PC-3 (cell line): ENCODE data around the gene MYLK. TPM values are rescaled to one million over a fixed set of nuclear protein-coding genes. Genes with fewer than 3 reads are reported as not detected.

Experiments
- ATAC-seq: fragments of 200-7000 bp; cut with Tn5 transposase; 2 replicates; pipeline ENCODE4 v1.9.1; 2020; ENCODE audit warnings: mild to moderate bottlenecking, moderate library complexity
- BruUV-seq: library from RNA; stranded (reverse); fragments of 400-500 nt; replicated peaks from 2 replicates; lab custom pipeline; 2021; lab: Mats Ljungman, UMichigan
- CTCF ChIA-PET: fragments of 300-600 bp; sonication (Branson Sonifier 250); formaldehyde crosslinking; loops from one replicate; lab custom pipeline; 2022; ENCODE audit warnings: antibody characterized with exemption; lab: Charles Lee
- POLR2A ChIA-PET: fragments of 300-600 bp; sonication (Branson Sonifier 250); formaldehyde crosslinking; loops from one replicate; lab custom pipeline; 2022; ENCODE audit warnings: antibody characterized with exemption; ENCODE audit not compliant: unreplicated experiment; lab: Charles Lee
- DNase-seq: peaks from one replicate; pipeline ENCODE4 v3.0.0-alpha.2; 2015
- H2AFZ ChIP-seq: fragments of 300-600 bp; sonication (generic); 2 replicates; pipeline ENCODE4 v1.6.0; 2016; ENCODE audit warnings: antibody characterized with exemption, low read length
- H3F3A ChIP-seq: fragments of 300-600 bp; sonication (generic); one replicate; pipeline ENCODE4 v1.6.0; 2017; ENCODE audit warnings: antibody characterized with exemption, low read length, control low read depth, mild to moderate bottlenecking; ENCODE audit not compliant: unreplicated experiment
- H3K27ac ChIP-seq: fragments of 300-600 bp; sonication (generic); 2 replicates; pipeline ENCODE4 v1.5.1; 2016; ENCODE audit warnings: mild to moderate bottlenecking, low read length
- H3K27me3 ChIP-seq: fragments of 300-600 bp; sonication (generic); 2 replicates; pipeline ENCODE4 v1.6.1; 2016; ENCODE audit warnings: low read length, mixed read lengths
- H3K36me3 ChIP-seq: fragments of 300-600 bp; sonication (generic); 2 replicates; pipeline ENCODE4 v1.6.1; 2016; ENCODE audit warnings: low read depth, mixed run types, low read length, mixed read lengths
- H3K4me1 ChIP-seq: fragments of 300-600 bp; sonication (generic); 2 replicates; pipeline ENCODE4 v1.5.1; 2016; ENCODE audit warnings: low read length; ENCODE audit not compliant: insufficient read depth
- H3K4me2 ChIP-seq: fragments of 300-600 bp; sonication (generic); 2 replicates; pipeline ENCODE4 v1.6.0; 2016; ENCODE audit warnings: low read length
- H3K4me3 ChIP-seq: fragments of 300-600 bp; sonication (generic); 2 replicates; pipeline ENCODE4 v1.5.1; 2016; ENCODE audit warnings: mild to moderate bottlenecking, low read length, mixed read lengths
- H3K79me2 ChIP-seq: fragments of 300-600 bp; sonication (generic); 2 replicates; pipeline ENCODE4 v1.6.1; 2017; ENCODE audit warnings: low read length, mixed read lengths
- H3K9ac ChIP-seq: fragments of 300-600 bp; sonication (generic); 2 replicates; pipeline ENCODE4 v1.6.0; 2016; ENCODE audit warnings: mild to moderate bottlenecking, low read length
- H3K9me2 ChIP-seq: fragments of 300-600 bp; sonication (generic); replicated peaks from 2 replicates; pipeline ENCODE4 v1.6.1; 2016; ENCODE audit warnings: mixed run types, low read length, mixed read lengths
- H3K9me3 ChIP-seq: fragments of 300-600 bp; sonication (generic); 2 replicates; pipeline ENCODE4 v1.6.1; 2016; ENCODE audit warnings: low read length, mixed read lengths
- H4K20me1 ChIP-seq: fragments of 300-600 bp; sonication (generic); 2 replicates; pipeline ENCODE4 v1.6.1; 2016; ENCODE audit warnings: low read length, mixed read lengths
- CTCF ChIP-seq: fragments of 300-600 bp; sonication (generic); conservative IDR thresholded peaks from 2 replicates; pipeline ENCODE4 v1.5.1; 2017; ENCODE audit warnings: antibody characterized with exemption, low read depth, mild to moderate bottlenecking, low read length
- EZH2 ChIP-seq: fragments of 300-600 bp; sonication (generic); IDR thresholded peaks from one replicate; pipeline ENCODE4 v1.6.1; 2017; ENCODE audit warnings: antibody characterized with exemption, mild to moderate bottlenecking, low read length; ENCODE audit not compliant: unreplicated experiment
- EZH2phosphoT487 ChIP-seq: fragments of 300-600 bp; sonication (generic); IDR thresholded peaks from 2 replicates; pipeline ENCODE4 v1.6.1; 2018; ENCODE audit warnings: mild to moderate bottlenecking, antibody characterized with exemption, low read length, borderline replicate concordance
- intact Hi-C: fragments of 100-400 bp; cut with micrococcal nuclease; formaldehyde crosslinking; loops from 2 replicates; pipeline ENCODE4 v1.9.0; 2023
- total RNA-seq: library from RNA; depleted of rRNA; stranded (reverse); fragments of >200 nt; gene quantifications from 2 replicates; pipeline ENCODE4 v1.2.3, GENCODE V29; 2014

The MYLK gene
- total RNA-seq, 1 experiment from 2014 or later = 6.9 TPM

- H3K4me3 ChIP-seq = no peak overlapping the region
- no peaks in the 10 kb centered on the region for H3K9me2 ChIP-seq
- H3K27ac ChIP-seq = no peak overlapping the region
- no peaks in the 10 kb centered on the region for H4K20me1 ChIP-seq
- ATAC-seq (no peak), DNase-seq (no peak)
- no peak for TF ChIP-seq EZH2phosphoT487
- no peak for TF ChIP-seq CTCF
- no peak for TF ChIP-seq EZH2
- H3K4me2 ChIP-seq = no peak overlapping the region
- intact Hi-C loops = no loop called here
- peaks cover 9% of the 10 kb centered on the region for H3K4me1 ChIP-seq
- H3K9me3 ChIP-seq = no peaks in the 10 kb centered on the region
- POLR2A ChIA-PET = no interaction called here
- H3F3A ChIP-seq = peaks cover 3% of the 10 kb centered on the region
- H3K9ac ChIP-seq = no peak overlapping the region
- no TSS peak for BruUV-seq
- no peaks in the 10 kb centered on the region for H3K27me3 ChIP-seq
- H3K36me3 ChIP-seq = no peaks in the 10 kb centered on the region
- H3K79me2 ChIP-seq = no peaks in the 10 kb centered on the region
- CTCF ChIA-PET = no interaction called here
- no peak overlapping the region for H2AFZ ChIP-seq
These were observed 273.1 kb downstream of the MYLK start for GRCh38 chr3:123611082-123611481.

GRCh38 chr3:123610331-123610730 is 273.8 kb downstream of the MYLK start:
- H3K36me3 ChIP-seq = no peaks in the 10 kb centered on the region
- POLR2A ChIA-PET = interaction anchor here (0.6 kb wide), 1 partner anchor 34 kb away, joined by 8 read pairs; no protein-coding TSS in a partner anchor
- H3K9me3 ChIP-seq = no peaks in the 10 kb centered on the region
- no peak overlapping the region for H3K9ac ChIP-seq
- no TSS peak for BruUV-seq
- no peak overlapping the region for H2AFZ ChIP-seq
- no peaks in the 10 kb centered on the region for H3K9me2 ChIP-seq
- no peak overlapping the region for H3K4me3 ChIP-seq
- peaks cover 16% of the 10 kb centered on the region for H3K4me1 ChIP-seq
- no peak for ATAC-seq
- TF ChIP-seq EZH2phosphoT487 (no peak), EZH2 (no peak), CTCF (no peak)
- no peaks in the 10 kb centered on the region for H4K20me1 ChIP-seq
- H3F3A ChIP-seq = peaks cover 3% of the 10 kb centered on the region
- H3K27ac ChIP-seq = no peak overlapping the region
- intact Hi-C loops = no loop called here
- H3K27me3 ChIP-seq = no peaks in the 10 kb centered on the region
- no peaks in the 10 kb centered on the region for H3K79me2 ChIP-seq
- DNase-seq = no peak
- H3K4me2 ChIP-seq = no peak overlapping the region
- CTCF ChIA-PET = no interaction called here

DNA sequence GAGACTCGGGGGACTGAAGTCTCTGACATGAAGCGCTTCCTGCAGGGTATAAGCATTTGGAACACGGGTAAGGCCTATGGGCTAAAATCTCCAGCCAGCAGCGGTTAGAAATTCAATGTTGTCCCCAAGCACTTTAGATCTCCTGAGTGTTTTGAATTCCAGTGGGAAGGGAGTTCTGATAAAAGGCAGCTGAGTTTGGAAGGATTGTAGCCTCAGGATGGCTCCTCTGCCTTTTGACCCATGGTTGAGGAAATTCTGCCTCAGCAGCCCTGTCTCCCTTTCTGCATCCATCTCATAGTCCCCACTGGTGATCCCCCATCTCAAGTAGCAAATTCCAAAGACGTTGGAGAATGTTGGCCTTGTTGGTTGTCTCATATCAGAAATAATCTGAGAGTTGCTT is 275.1 kb downstream of the MYLK start:
- no peaks in the 10 kb centered on the region for H3K27me3 ChIP-seq
- no peak for ATAC-seq
- CTCF ChIA-PET = no interaction called here

More for the DNA sequence above, 275.1 kb downstream of the MYLK start:
- no peaks in the 10 kb centered on the region for H3K9me3 ChIP-seq
- H3K9ac ChIP-seq = no peak overlapping the region
- DNase-seq = no peak
- H3K36me3 ChIP-seq = no peaks in the 10 kb centered on the region
- no TSS peak for BruUV-seq
- peaks cover 27% of the 10 kb centered on the region for H3K4me1 ChIP-seq
- POLR2A ChIA-PET = no interaction called here
- H3F3A ChIP-seq = peaks cover 3% of the 10 kb centered on the region
- no peak overlapping the region for H3K4me3 ChIP-seq
- H2AFZ ChIP-seq = no peak overlapping the region
- TF ChIP-seq CTCF (no peak), EZH2 (no peak), EZH2phosphoT487 (no peak)
- no peak overlapping the region for H3K27ac ChIP-seq
- H4K20me1 ChIP-seq = no peaks in the 10 kb centered on the region
- no peaks in the 10 kb centered on the region for H3K79me2 ChIP-seq
- H3K9me2 ChIP-seq = no peaks in the 10 kb centered on the region
- intact Hi-C loops = no loop called here
- no peak overlapping the region for H3K4me2 ChIP-seq
